SK-MEL-5 (cell line): ENCODE data around the gene SNRNP70. TPM values are rescaled to one million over a fixed set of nuclear protein-coding genes. Genes with fewer than 3 reads are reported as not detected.
"Not testable (repeated sequence)": the region's sequence is repeated elsewhere in the genome, so short reads cannot be mapped to it uniquely, and the experiment has no call there.

Experiments
- DNase-seq: peaks from one replicate; pipeline ENCODE4 v3.0.0-alpha.2; 2016; ENCODE audit warnings: low read depth, low spot score
- in situ Hi-C: cut with HindIII; loops from 2 replicates; pipeline ENCODE4 v1.10.0; 2016; ENCODE audit warnings: low sequenced_read_pairs, high pct_unique_total_duplicates, low pct_unique_long_range_greater_than_20kb
- polyA plus RNA-seq, 2 experiments: library from polyadenylated mRNA; depleted of rRNA; stranded (reverse); fragments of >200 nt; gene quantifications; 2 replicates each; pipeline ENCODE4 v1.2.3, GENCODE V29; 2015
- total RNA-seq: library from RNA; depleted of rRNA; stranded (reverse); fragments of >200 nt; shearing (Covaris generic); gene quantifications from 2 replicates; pipeline ENCODE4 v1.2.3, GENCODE V29; 2014; rRNA removed

SNRNP70 gene, protein sequence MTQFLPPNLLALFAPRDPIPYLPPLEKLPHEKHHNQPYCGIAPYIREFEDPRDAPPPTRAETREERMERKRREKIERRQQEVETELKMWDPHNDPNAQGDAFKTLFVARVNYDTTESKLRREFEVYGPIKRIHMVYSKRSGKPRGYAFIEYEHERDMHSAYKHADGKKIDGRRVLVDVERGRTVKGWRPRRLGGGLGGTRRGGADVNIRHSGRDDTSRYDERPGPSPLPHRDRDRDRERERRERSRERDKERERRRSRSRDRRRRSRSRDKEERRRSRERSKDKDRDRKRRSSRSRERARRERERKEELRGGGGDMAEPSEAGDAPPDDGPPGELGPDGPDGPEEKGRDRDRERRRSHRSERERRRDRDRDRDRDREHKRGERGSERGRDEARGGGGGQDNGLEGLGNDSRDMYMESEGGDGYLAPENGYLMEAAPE
- 141 and 179 TPM in 2 replicates for total RNA-seq
- polyA plus RNA-seq (2015; cell fraction: cytosol; rRNA removed): 189 and 276 TPM in 2 replicates
- 1,879 and 2,064 TPM in 2 replicates for polyA plus RNA-seq (2015; cell fraction: nucleus; rRNA removed)

DNA sequence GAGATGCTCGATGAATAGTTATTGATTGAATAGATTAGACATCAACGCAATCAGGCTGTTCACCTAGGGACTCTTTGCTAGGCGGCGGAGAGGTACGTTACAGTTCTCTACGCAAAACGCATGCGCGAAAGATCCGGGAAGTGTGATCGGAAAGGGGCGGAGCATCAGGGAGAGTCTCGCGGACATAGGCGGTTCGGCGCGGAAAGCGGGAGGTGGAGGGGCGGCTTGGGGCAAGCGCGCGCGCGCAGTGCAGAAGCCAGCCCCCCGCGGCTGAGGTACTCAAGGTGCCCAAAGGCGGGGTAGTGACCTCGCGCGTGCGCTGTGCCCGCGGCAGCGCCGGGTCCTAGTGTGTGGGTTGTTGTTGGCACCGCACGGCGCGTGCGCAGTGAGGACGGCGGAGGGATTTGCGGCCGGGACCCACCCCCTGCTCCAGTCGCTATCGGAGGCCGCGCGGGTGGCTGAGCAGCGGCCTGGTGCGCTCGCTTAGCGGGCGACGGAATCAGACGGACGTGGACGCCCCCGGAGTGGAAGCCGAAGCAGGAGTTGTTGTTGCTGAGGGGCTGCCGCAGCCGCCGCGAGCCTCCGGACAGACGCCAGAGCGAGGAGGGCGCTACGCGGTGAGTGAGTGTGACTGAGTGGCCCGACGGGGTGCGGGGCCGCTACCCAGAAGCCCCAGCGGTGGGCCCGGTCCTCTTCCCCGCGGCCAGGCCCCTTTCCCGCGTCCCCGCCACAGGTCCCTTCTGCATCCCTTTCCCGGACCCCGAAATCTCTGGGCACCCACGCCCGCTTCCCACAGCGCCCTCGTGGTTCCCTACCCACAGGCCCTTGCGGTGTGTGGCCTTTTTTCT, at the start of gene SNRNP70:
Gene SNRNP70 (plus strand): TSS at position 432 of the 848 bp plus-strand sequence. CDS start 964 bp downstream, outside the sequence.
- DNase-seq: peak; percentile 98
- in situ Hi-C loops: no loop called here

DNA sequence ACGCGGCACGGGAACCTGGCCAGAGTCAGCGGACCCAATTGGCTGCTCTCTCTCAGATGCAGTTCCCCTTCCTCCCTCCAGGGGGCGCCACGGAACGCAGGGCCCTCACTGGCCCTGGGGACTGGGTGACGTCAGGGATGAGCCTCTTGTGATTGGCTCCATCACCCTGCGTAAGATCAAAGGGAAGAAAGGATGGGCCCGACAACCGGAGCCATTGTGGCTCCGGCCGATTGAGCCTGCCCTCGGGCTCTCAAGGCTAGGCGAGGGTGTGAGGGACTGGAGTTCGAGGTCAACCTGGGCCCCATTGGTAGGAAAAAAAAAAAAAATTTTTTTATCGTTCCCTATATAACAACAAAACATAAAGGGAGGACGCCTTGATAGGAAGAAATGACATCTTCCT, 48.4 kb upstream of the SNRNP70 start, which contains the start of gene CGB1:
Gene CGB1 (minus strand): TSS at position 81 of the 400 bp plus-strand sequence. CDS start 184 bp downstream, outside the sequence.
- in situ Hi-C loops: not testable (repeated sequence)
- peak; percentile 84 for DNase-seq

DNA sequence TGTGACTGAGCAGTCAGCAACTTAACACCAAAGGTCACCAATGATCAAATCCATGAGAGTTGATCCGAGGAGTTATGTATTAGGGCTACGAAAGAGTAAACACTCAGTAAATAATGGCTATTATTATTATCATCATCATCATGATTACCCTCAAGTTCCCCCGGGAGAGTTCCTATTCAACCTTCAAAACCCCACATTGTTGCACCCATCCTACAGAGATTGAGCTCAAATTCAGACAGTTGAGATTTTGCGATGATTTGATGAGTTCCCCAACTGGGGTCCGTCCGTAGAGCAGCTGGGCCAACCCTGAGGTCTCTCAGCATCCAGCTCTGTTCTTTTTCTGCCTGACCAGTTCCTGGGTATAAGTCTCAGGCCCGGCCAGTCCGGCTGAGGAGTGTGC, 47.1 kb upstream of the SNRNP70 start:
- in situ Hi-C loops, DNase-seq: not testable (repeated sequence)

DNA sequence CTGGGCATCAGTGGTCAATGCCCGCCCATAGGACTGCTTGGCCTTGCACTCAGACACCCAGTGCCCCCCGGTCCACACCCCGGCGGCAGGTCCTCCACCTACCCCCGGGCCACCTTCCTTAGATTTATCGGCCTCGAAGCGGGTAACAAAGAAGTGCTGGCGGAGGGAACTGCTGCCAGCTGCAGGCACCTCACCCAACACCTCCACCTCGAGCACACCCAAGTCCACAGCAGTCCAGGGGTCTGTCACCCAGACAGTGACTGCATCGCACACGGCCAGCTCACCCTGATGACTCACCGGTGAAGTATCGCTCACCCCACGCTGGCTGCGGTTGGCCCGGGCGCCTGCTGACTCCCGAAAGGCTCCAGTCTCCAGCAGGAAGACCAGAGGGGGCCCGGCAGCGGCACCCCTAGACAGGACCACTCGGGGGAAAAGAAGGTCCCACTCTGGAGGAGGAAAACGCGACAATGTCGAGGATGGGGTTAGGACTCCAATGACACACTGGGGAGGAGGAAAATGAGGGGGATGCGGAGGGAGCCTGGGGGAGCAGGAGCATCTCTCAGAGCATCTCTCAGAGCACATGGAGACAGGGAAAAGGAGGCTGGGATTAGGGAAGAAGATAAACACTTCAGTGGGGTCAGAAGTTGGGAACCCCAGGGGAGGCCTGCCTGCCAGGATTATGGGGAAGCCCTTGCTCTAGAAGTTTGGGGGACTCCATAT, 46.5 kb upstream of the SNRNP70 start:
- not testable (repeated sequence) for DNase-seq

DNA sequence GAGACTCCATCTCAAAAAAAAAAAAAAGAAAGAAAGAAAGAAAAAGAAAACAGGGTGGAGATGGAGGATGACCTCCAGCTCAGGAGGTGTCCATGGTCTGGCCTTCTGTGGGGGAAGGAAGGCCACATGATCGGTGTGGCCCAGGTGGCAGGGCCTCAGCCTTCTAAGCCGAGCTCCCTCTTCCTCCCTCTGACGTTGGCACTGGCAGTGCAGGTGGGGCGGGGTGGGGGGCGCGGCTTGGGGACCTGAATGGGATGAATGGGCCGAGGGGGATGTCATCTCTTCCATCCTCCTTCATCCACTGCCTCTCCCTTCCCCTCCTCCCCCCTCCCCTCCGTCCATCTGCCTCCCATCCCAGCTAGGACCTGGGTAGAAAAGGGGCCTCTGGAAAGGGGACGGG, 45.5 kb upstream of the SNRNP70 start:
- in situ Hi-C loops, DNase-seq: not testable (repeated sequence)

More for the DNA sequence above, 46.5 kb upstream of the SNRNP70 start:
- in situ Hi-C loops: not testable (repeated sequence)

DNA sequence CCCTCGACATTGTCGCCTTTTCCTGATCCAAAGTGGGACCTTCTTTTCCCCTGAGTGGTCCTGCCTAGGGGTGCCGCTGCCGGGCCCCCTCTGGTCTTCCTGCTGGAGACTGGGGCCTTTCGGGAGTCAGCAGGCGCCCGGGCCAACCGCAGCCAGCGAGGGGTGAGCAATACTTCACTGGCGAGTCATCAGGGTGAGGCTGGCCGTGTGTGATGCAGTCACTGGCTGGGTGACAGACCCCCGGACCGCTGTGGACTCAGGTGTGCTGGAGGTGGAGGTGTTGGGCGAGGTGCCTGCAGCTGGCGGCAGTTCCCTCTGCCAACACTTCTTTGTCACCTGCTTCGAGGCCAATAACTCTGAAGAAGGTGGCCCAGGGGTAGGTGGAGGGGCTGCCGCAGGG, 43.1 kb upstream of the SNRNP70 start:
- in situ Hi-C loops: no loop called here
- DNase-seq: no peak

DNA sequence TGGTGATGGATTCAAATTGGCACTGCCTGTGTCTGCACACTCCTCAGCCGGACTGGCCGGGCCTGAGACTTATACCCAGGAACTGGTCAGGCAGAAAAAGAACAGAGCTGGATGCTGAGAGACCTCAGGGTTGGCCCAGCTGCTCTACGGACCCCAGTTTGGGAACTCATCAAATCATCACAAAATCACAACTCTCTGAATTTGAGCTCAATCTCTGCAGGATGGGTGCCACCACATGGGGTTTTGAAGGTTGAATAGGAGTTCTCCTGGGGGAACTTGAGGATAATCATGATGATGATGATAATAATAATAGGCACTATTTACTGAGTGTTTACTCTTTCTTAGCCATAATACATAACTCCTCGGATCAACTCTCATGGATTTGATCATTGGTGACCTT, 42.6 kb upstream of the SNRNP70 start:
- in situ Hi-C loops, DNase-seq: not testable (repeated sequence)

DNA sequence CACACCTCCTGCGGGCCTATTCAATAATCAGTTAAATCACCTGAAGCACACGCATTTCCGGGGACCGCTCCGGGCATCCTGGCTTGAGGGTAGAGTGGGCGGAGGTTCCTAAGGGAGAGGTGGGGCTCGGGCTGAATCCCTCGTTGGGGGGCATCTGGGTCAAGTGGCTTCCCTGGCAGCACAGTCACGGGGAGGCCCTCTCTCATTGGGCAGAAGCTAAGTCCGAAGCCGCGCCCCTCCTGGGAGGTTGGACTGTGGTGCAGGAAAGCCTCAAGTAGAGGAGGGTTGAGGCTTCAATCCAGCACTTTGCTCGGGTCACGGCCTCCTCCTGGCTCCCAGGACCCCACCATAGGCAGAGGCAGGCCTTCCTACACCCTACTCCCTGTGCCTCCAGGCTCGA, 41.7 kb upstream of the SNRNP70 start, which contains the start of gene CGB5:
Gene CGB5 (plus strand): TSS at position 301 of the 400 bp plus-strand sequence. CDS start 362 bp downstream, outside the sequence.
- in situ Hi-C loops, DNase-seq: not testable (repeated sequence)

DNA sequence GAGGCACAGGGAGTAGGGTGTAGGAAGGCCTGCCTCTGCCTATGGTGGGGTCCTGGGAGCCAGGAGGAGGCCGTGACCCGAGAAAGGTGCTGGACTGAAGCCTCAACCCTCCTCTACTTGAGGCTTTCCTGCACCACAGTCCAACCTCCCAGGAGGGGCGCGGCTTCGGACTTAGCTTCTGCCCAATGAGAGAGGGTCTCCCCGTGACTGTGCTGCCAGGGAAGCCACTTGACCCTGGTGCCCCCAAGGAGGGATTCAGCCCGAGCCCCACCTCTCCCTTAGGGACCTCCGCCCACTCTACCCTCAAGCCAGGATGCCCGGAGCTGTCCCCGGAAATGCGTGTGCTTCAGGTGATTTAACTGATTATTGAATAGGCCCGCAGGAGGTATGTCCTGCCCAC, 36.2 kb upstream of the SNRNP70 start, which contains the start of gene CGB8:
Gene CGB8 (minus strand): TSS at position 101 of the 400 bp plus-strand sequence. CDS start 372 bp downstream, outside the sequence.
- in situ Hi-C loops, DNase-seq: not testable (repeated sequence)

DNA sequence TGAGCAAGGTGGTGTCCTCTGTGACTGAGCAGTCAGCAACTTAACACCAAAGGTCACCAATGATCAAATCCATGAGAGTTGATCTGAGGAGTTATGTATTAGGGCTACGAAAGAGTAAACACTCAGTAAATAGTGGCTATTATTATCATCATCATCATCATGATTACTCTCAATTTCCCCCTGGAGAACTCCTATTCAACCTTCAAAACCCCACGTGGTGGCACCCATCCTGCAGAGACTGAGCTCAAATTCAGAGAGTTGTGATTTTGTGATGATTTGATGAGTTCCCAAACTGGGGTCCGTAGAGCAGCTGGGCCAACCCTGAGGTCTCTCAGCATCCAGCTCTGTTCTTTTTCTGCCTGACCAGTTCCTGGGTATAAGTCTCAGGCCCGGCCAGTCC, 35.4 kb upstream of the SNRNP70 start:
- DNase-seq, in situ Hi-C loops: not testable (repeated sequence)

DNA sequence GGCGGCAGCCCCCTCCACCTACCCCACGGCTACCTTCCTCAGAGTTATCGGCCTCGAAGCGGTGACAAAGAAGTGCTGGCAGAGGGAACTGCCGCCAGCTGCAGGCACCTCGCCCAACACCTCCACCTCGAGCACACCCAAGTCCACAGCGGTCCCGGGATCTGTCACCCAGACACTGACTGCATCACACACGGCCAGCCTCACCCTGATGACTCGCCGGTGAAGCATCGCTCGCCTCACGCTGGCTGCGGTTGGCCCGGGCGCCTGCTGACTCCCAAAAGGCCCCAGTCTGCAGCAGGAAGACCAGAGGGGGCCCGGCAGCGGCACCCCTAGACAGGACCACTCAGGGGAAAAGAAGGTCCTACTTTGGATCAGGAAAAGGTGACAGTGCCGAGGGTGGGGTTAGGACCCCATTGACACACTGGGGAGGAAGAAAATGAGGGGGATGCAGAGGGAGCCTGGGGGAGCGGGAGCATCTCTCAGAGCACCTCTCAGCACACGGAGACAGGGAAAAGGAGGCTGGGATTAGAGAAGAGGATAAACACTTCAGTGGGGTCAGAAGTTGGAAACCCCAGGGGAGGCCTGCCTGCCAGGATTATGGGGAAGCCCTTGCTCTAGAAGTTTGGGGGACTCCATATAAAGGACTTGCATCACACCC, 34.7 kb upstream of the SNRNP70 start:
- in situ Hi-C loops, DNase-seq: not testable (repeated sequence)

DNA sequence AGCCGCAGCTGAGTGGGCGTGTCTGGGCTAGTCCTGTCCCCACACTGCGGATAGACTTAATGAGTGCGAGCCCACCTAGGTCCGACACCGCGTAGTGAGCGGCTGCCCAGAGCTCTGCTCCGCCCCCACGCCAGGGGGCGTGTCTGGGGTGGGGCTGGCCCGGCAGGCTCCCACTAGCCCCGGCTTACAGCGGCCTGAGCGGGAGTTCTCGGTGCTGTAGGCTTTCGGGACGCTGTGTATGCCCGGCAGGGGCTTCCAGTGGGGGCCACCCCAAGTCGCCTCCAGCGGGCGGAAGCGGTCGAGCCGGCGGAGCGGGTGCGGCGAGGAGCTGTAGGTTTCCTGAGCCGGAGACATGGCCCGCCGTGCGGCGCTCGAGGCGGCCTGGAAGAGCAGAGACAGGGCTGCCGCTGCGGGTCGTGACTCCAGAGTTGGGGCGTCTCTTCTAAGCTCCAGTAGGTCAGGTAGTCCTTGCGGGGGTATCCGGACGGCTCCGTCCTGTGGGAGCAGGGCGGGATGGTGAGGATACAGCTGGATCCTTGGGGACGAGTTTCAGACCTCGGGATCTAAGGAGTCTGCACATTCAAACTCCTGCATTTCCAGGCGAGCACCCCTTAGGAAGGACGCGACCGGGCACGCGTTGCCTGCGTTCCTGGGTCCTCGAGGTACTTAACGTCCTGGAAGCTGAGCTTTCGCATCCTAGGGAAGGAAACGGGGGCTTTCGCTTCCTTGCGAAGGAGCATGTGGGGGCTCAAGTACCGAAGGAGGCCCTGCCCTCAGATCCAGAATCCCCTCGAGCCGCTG, 28.9 kb upstream of the SNRNP70 start:
- peak; percentile 52 for DNase-seq
- in situ Hi-C loops: no loop called here

DNA sequence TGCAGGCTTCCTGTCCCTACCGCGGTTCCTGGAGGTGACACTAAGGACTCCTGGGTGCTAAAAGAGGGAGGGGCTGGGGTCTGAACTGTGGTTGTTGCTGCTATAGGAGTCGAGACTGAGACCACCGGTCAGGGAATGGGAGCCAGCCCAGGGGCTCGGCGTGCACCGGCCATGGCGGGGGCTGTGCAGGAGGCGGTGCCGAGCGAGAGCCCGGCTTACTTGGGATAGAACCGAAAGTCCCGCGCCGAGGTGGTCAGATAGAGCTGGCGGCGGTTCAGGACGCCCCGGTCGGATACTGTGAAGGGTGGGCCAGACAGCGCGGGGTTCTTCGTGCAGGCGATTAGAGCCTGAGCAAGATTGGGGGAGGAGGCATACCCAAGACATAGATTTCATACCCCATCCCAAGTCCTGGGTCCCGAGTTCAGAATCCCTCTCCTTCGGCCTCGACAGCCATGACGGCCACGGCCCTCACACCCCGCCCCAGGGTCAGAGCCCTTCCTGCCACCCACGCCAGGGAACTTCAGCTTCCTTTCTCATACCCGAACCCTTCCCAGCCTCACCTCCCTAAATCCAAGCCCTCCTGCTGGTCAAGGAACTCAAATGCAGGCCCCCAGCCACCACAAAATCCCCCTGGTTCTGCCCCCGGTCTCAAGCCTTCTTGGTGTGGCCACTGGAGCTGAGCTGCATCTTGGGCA, 28.2 kb upstream of the SNRNP70 start:
- DNase-seq, in situ Hi-C loops: not testable (repeated sequence)

DNA sequence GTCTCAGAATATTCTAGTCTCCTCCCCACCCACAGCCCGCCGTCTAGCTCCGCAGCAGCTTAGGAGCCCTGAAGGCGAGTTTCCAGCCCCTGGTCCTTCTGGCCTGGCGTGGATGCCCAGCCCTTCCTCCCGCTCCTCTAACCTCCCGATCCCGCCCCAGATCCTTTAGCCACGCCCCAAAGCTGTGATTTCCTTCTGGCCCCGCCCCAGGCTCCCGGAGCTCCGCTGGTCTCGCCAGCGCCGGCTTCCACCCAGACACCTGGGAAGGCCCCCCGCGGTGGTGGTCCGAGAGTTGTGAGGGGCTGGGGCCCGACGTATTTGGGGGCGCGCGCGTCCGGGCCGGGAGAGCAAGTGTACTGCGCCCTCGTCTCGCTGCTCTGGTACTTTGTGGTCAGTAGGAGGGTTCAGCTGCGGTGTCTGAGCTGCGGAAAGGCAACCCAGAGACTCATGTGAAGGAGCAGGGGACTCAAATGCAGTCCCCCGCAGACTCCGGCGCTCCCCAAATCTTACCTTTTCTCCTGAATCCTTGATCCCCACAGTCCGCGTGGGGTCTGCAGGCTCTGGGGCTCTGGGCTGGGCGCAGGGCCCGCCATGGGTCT, 27.5 kb upstream of the SNRNP70 start, which contains the start of gene CGB7:
Gene CGB7 (minus strand): TSS at position 114 of the 599 bp plus-strand sequence. CDS start 2,374 bp downstream, outside the sequence.
- DNase-seq: no peak
- in situ Hi-C loops: no loop called here

DNA sequence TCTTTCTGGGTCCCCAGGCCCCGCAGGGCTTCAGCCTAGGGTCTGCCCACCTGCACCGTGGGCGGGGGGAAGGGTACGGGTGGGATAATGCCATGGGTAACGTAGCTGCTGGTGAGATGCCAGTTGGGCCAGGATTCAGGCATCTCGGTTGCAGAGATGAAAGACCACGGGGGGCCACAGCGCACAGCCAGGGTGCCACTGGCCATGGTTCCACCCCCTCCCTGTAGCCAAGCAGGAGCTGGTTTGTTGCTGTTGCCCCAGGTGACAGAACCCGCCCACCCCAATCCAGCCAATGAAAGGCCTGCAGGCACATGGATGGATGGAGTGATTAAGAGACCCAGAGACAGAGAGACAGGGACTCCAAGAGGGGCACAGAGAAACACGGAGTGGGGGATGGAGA, 26.7 kb upstream of the SNRNP70 start:
- in situ Hi-C loops: no loop called here
- peak; percentile 32 for DNase-seq
